Measurements from ENCODE around the gene CLCNKA.

Gene CLCNKA

DNA sequence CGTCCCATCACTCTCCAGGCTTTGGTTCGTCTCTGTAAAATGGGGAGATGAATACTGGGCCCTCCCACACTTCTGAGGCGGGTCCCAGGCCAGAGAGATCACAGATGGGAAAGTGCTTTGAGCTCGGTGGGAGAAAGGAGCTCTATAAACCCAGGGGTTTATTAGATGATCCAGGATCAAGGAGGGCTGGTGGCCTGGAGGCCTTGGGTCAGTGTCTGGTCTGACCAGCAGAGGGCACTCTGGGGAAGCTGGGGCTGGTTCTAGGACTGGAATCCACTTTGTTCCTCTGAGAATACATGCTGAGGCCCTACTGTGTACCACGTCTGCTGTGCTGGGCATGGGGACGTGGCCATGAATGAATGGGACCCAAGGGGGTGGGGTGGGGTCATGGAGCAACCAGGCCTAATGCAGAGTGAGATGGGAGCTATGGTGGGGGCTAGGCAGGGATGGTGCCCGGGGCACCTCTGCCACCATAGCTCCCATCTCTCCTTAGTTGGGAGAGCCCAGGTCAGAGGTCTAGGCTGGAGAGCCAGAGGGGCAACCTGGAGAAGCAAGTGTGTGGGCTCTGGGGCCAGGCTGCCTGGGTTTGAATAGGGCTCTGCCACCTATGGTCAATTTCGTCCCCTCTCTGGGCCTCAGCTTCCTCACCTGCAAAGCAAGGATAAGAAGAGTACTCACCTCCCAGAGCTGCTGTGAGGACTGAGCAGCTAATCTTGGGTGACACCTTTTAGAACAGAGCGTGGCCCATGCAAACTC is 60.6 kb downstream of the CLCNKA start:
- H3K9me3 ChIP-seq (ENCODE audit: severe bottlenecking), result no peaks in the 10 kb centered on the region
- peak; percentile 69 for ATAC-seq (ENCODE audit: low read depth)
- no peaks in the 10 kb centered on the region for H3K36me3 ChIP-seq (ENCODE audit: low read depth)
- no peaks in the 10 kb centered on the region for H3K27me3 ChIP-seq (ENCODE audit: insufficient read depth, poor library complexity, severe bottlenecking)
- no peaks in the 10 kb centered on the region for H3K4me1 ChIP-seq (ENCODE audit: insufficient read depth, poor library complexity, severe bottlenecking)
- DNase-seq (ENCODE audit: low spot score), result no peak
- TF ChIP-seq CTCF (IDR thresholded peaks at IDR 0.05; ENCODE audit: poor library complexity, severe bottlenecking), result peak; percentile 97
- no peak overlapping the region for H3K4me3 ChIP-seq (ENCODE audit: severe bottlenecking)
- peak overlapping the region; percentile 9 for H3K27ac ChIP-seq (ENCODE audit: poor library complexity, severe bottlenecking)

GRCh38 chr1:16083486-16083885 is 61.6 kb downstream of the CLCNKA start:
- Histone ChIP-seq H3K27me3 (ENCODE audit: insufficient read depth, poor library complexity, severe bottlenecking) (no peaks in the 10 kb centered on the region), H3K36me3 (ENCODE audit: low read depth) (no peaks in the 10 kb centered on the region), H3K4me1 (ENCODE audit: insufficient read depth, poor library complexity, severe bottlenecking) (peaks cover 7% of the 10 kb centered on the region), H3K4me3 (ENCODE audit: severe bottlenecking) (no peak overlapping the region), H3K9me3 (ENCODE audit: severe bottlenecking) (no peaks in the 10 kb centered on the region), H3K27ac (ENCODE audit: poor library complexity, severe bottlenecking) (no peak overlapping the region)
- no peak for TF ChIP-seq CTCF (IDR thresholded peaks at IDR 0.05; ENCODE audit: poor library complexity, severe bottlenecking)
- DNase-seq (ENCODE audit: low spot score) (no peak), ATAC-seq (ENCODE audit: low read depth) (no peak)

All from RWPE2 (cell line).